IMR-90 (cell line): Measurements from ENCODE around the gene YBX2. TPM values are rescaled to one million over a fixed set of nuclear protein-coding genes. Genes with fewer than 3 reads are reported as not detected.

Source experiments
- ATAC-seq: fragments of 200-7000 bp; cut with Tn5 transposase; 2 replicates; pipeline ENCODE4 v1.9.1; 2020; ENCODE audit warnings: low read depth, mild to moderate bottlenecking, moderate library complexity
- BruUV-seq: library from RNA; stranded (reverse); fragments of 400-500 nt; replicated peaks from 2 replicates; lab custom pipeline; 2021; lab: Mats Ljungman, UMichigan
- CTCF ChIA-PET: fragments of 300-600 bp; formaldehyde crosslinking; extraction: SDS; loops from one replicate; lab custom pipeline; 2021; ENCODE audit warnings: antibody characterized with exemption; lab: Yijun Ruan, JAX
- POLR2A ChIA-PET: fragments of 300-600 bp; sonication (Branson Sonifier 250); formaldehyde crosslinking; loops from one replicate; lab custom pipeline; 2022; ENCODE audit warnings: antibody characterized with exemption; ENCODE audit not compliant: unreplicated experiment; lab: Charles Lee
- DNase-seq: peaks from one replicate; pipeline ENCODE4 v3.0.0; 2013
- H2AFZ ChIP-seq: replicated peaks from 2 replicates; pipeline ENCODE3; 2013; ENCODE audit warnings: low read length, mild to moderate bottlenecking; ENCODE audit not compliant: poor library complexity
- H2AK5ac ChIP-seq: 2 replicates; pipeline ENCODE4 v1.6.1; 2013; ENCODE audit warnings: low read depth, low read length, inconsistent platforms
- H2AK9ac ChIP-seq: replicated peaks from 2 replicates; pipeline ENCODE3; 2013; ENCODE audit warnings: mild to moderate bottlenecking, low read depth, low read length, moderate library complexity; ENCODE audit not compliant: poor library complexity
- H2BK120ac ChIP-seq: 2 replicates; pipeline ENCODE4 v1.6.1; 2013; ENCODE audit warnings: low read depth, low read length, inconsistent platforms
- H2BK15ac ChIP-seq: 3 replicates; pipeline ENCODE4 v1.6.1; 2013; ENCODE audit warnings: low read depth, low read length, inconsistent platforms
- H2BK20ac ChIP-seq: 2 replicates; pipeline ENCODE4 v1.6.1; 2013; ENCODE audit warnings: low read depth, mild to moderate bottlenecking, inconsistent platforms, low read length, moderate library complexity
- H2BK5ac ChIP-seq: 2 replicates; pipeline ENCODE4 v1.6.1; 2013; ENCODE audit warnings: mild to moderate bottlenecking, low read depth, low read length, inconsistent platforms; ENCODE audit not compliant: poor library complexity, severe bottlenecking
- H3K14ac ChIP-seq: replicated peaks from 2 replicates; pipeline ENCODE4 v1.6.1; 2013; ENCODE audit warnings: low read depth, low read length, inconsistent platforms
- H3K18ac ChIP-seq: 2 replicates; pipeline ENCODE4 v1.6.1; 2013; ENCODE audit warnings: low read depth, low read length, control low read depth
- H3K23ac ChIP-seq: 2 replicates; pipeline ENCODE4 v1.6.1; 2013; ENCODE audit warnings: low read depth, low read length, inconsistent platforms
- H3K27ac ChIP-seq: 2 replicates; pipeline ENCODE4 v1.5.1; 2013; ENCODE audit warnings: mild to moderate bottlenecking, control low read depth, low read length; ENCODE audit not compliant: insufficient read depth
- H3K27me3 ChIP-seq: 2 replicates; pipeline ENCODE4 v1.6.1; 2013; ENCODE audit warnings: low read length; ENCODE audit not compliant: control insufficient read depth, insufficient read depth
- H3K36me3 ChIP-seq: 2 replicates; pipeline ENCODE4 v1.6.1; 2013; ENCODE audit warnings: low read length, mixed read lengths; ENCODE audit not compliant: control insufficient read depth, insufficient read depth
- H3K4ac ChIP-seq: 2 replicates; pipeline ENCODE4 v1.6.1; 2013; ENCODE audit warnings: low read depth, low read length, inconsistent platforms
- H3K4me1 ChIP-seq: 2 replicates; pipeline ENCODE4 v1.6.1; 2013; ENCODE audit warnings: low read length, mixed read lengths; ENCODE audit not compliant: control insufficient read depth, insufficient read depth
- H3K4me2 ChIP-seq: 2 replicates; pipeline ENCODE4 v1.6.1; 2013; ENCODE audit warnings: low read depth, mild to moderate bottlenecking, control low read depth, low read length, moderate library complexity
- H3K4me3 ChIP-seq: 2 replicates; pipeline ENCODE4 v1.5.1; 2013; ENCODE audit warnings: low read depth, mild to moderate bottlenecking, control low read depth, low read length, moderate library complexity; ENCODE audit not compliant: insufficient read depth
- H3K56ac ChIP-seq: 2 replicates; pipeline ENCODE4 v1.6.1; 2013; ENCODE audit warnings: low read length, inconsistent platforms; ENCODE audit not compliant: insufficient read depth; ENCODE audit errors: extremely low read depth
- H3K79me1 ChIP-seq, 2 experiments: 2 replicates each; pipeline ENCODE4 v1.6.1; 2013; ENCODE audit warnings: low read length in 2 of 2, inconsistent platforms in 1 of 2, low read depth in 1 of 2
- H3K9ac ChIP-seq: 2 replicates; pipeline ENCODE4 v1.6.1; 2013; ENCODE audit warnings: low read depth, low read length, control low read depth
- H3K9me1 ChIP-seq: 2 replicates; pipeline ENCODE4 v1.6.1; 2013; ENCODE audit warnings: low read length, inconsistent platforms; ENCODE audit not compliant: insufficient read depth
- H3K9me3 ChIP-seq: 2 replicates; pipeline ENCODE4 v1.6.1; 2013; ENCODE audit warnings: low read length; ENCODE audit not compliant: control insufficient read depth, insufficient read depth
- H4K20me1 ChIP-seq: 2 replicates; pipeline ENCODE4 v1.6.1; 2013; ENCODE audit warnings: low read length, inconsistent platforms; ENCODE audit not compliant: insufficient read depth
- H4K5ac ChIP-seq: 2 replicates; pipeline ENCODE4 v1.6.1; 2013; ENCODE audit warnings: mild to moderate bottlenecking, low read depth, low read length, control low read depth
- H4K8ac ChIP-seq, 2 experiments: 2 replicates each; pipeline ENCODE4 v1.6.1; 2013; ENCODE audit warnings: low read depth in 2 of 2, low read length in 2 of 2, control low read depth in 1 of 2, inconsistent platforms in 1 of 2
- H4K91ac ChIP-seq: 2 replicates; pipeline ENCODE4 v1.6.1; 2013; ENCODE audit warnings: low read depth, low read length, inconsistent platforms; ENCODE audit not compliant: insufficient read depth
- CEBPB ChIP-seq: IDR thresholded peaks from 2 replicates; pipeline ENCODE4 v1.6.1; 2012; ENCODE audit warnings: low read depth, low read length, improper control_type of control experiment
- CHD1 ChIP-seq: IDR thresholded peaks from 2 replicates; pipeline ENCODE4 v1.6.1; 2012; ENCODE audit warnings: low read depth, low read length, improper control_type of control experiment
- CTCF ChIP-seq: conservative IDR thresholded peaks from 2 replicates; pipeline ENCODE4 v1.5.1; 2012; ENCODE audit warnings: mild to moderate bottlenecking, low read depth, low read length, improper control_type of control experiment
- FOS ChIP-seq: fragments of 150-350 bp; IDR thresholded peaks from 2 replicates; pipeline ENCODE4 v1.6.1; 2016; ENCODE audit warnings: low read depth, low read length
- MAZ ChIP-seq: IDR thresholded peaks from 2 replicates; pipeline ENCODE4 v1.6.1; 2012; ENCODE audit warnings: low read depth, mild to moderate bottlenecking, low read length, improper control_type of control experiment, moderate library complexity, borderline replicate concordance
- MXI1 ChIP-seq: IDR thresholded peaks from 2 replicates; pipeline ENCODE4 v1.6.1; 2012; ENCODE audit warnings: low read depth, mild to moderate bottlenecking, low read length, moderate library complexity, borderline replicate concordance
- NFE2L2 ChIP-seq: fragments of 150-350 bp; IDR thresholded peaks from 2 replicates; pipeline ENCODE4 v1.6.1; 2016; ENCODE audit warnings: low read depth, mild to moderate bottlenecking, low read length
- POLR2A ChIP-seq: IDR thresholded peaks from 2 replicates; pipeline ENCODE4 v1.6.1; 2012; ENCODE audit warnings: mild to moderate bottlenecking, low read depth, low read length
- RAD21 ChIP-seq: IDR thresholded peaks from 2 replicates; pipeline ENCODE4 v1.6.1; 2012; ENCODE audit warnings: low read length, improper control_type of control experiment
- RFX5 ChIP-seq: IDR thresholded peaks from 2 replicates; pipeline ENCODE4 v1.8.0; 2012; ENCODE audit warnings: low read depth, mild to moderate bottlenecking, low read length, moderate library complexity
- SMC3 ChIP-seq: fragments of 150-350 bp; IDR thresholded peaks from 2 replicates; pipeline ENCODE4 v1.6.1; 2016; ENCODE audit warnings: low read depth, mild to moderate bottlenecking, antibody characterized with exemption, low read length, moderate library complexity
- USF2 ChIP-seq: fragments of 150-350 bp; IDR thresholded peaks from 2 replicates; pipeline ENCODE4 v1.6.1; 2017; ENCODE audit warnings: mild to moderate bottlenecking, antibody characterized with exemption, low read length, low read depth
- WGBS, 2 experiments: methylation state at CpG; one replicate each; pipeline versions ENCODE4 v1.1.5 to v1.1.7; 2013; ENCODE audit warnings: missing lambda C conversion rate in 2 of 2; ENCODE audit not compliant: insufficient read length in 1 of 2; ENCODE audit errors: extremely low coverage in 2 of 2; 5-methylcytosine and 5-hydroxymethylcytosine counted together
- dilution Hi-C: fragments of 300-500 bp; cut with HindIII; formaldehyde crosslinking; loops from one replicate; pipeline ENCODE4 v1.14.3; 2018; ENCODE audit warnings: low sequenced_read_pairs; ENCODE audit not compliant: unreplicated experiment
- in situ Hi-C: fragments of 300-500 bp; cut with MboI; formaldehyde crosslinking; loops from 3 replicates; pipeline ENCODE4 v1.14.3; 2019; ENCODE audit warnings: low sequenced_read_pairs, inconsistent platforms, mixed read lengths
- intact Hi-C: fragments of 100-400 bp; cut with micrococcal nuclease; formaldehyde crosslinking; loops from 2 replicates; pipeline ENCODE4 v1.10.0; 2022
- polyA plus RNA-seq, 3 experiments: library from polyadenylated mRNA; depleted of rRNA; stranded (reverse); fragments of >200 nt; gene quantifications; 2 replicates each; pipeline ENCODE4 v1.2.3, GENCODE V29; 2012; ENCODE audit warnings: low replicate concordance in 1 of 3
- total RNA-seq: library from RNA; depleted of rRNA; stranded (reverse); fragments of >200 nt; gene quantifications from 2 replicates; pipeline ENCODE4 v1.2.3, GENCODE V29; 2012

Gene YBX2
- total and polyA plus RNA-seq, 2 of the 4 experiments (the other 2 are of a cell fraction): 0.17 TPM; not detected in 1

GRCh38 chr17:7289256-7290032 lies 5.0 kb downstream of the YBX2 start:
- Histone ChIP-seq H2BK5ac (no peak overlapping the region), H3K9me3 (no peaks in the 10 kb centered on the region; the same call in 1 of the 2 replicates), H4K5ac (no peak overlapping the region), H2BK120ac (no peak overlapping the region), H3K4me1 (no peaks in the 10 kb centered on the region), H3K14ac (no peak overlapping the region), H2BK20ac (no peak overlapping the region), H2AFZ (no peak overlapping the region), H3K56ac (no peak overlapping the region), H3K27me3 (peaks cover 76% of the 10 kb centered on the region), H3K36me3 (no peaks in the 10 kb centered on the region), H4K91ac (no peak overlapping the region), H3K23ac (no peak overlapping the region), H3K4me3 (no peak overlapping the region), H4K20me1 (0 out of 2 replicates have a peak, but pooled peaks cover 3% of the 10 kb centered on the region), H3K27ac (no peak overlapping the region), H3K4me2 (no peak overlapping the region), H3K9ac (no peak overlapping the region), H3K4ac (no peak overlapping the region), H3K9me1 (no peaks in the 10 kb centered on the region), H3K18ac (no peak overlapping the region), H2AK5ac (no peak overlapping the region), H2BK15ac (no peak overlapping the region), H4K8ac (no peak overlapping the region), H3K79me1 (no peaks in the 10 kb centered on the region), H2AK9ac (no peak overlapping the region)
- TF ChIP-seq CTCF (no peak), MXI1 (no peak), NFE2L2 (no peak), FOS (no peak), RFX5 (no peak), POLR2A (no peak), MAZ (no peak), SMC3 (no peak), CHD1 (no peak), USF2 (no peak), RAD21 (no peak), CEBPB (no peak)
- dilution Hi-C loops (no loop called here), intact Hi-C loops (no loop called here), in situ Hi-C loops (no loop called here)
- POLR2A ChIA-PET: no interaction called here
- ATAC-seq (no peak), DNase-seq (no peak)
- CTCF ChIA-PET: no interaction called here
- no TSS peak for BruUV-seq
- 80% methylated on average over 1 of the region's 18 CpGs; no CpG with 5 or more reads in 1 of the 2 experiments for WGBS, 2 experiments
